Activated CD4-positive, alpha-beta T cell treated with anti-CD3 and anti-CD28 coated beads, Interleukin-2, amount 50 U/mL, for 1 hour (primary cell): ENCODE measurements around the gene CCNO.

Experiments used
- DNase-seq: peaks from one replicate; pipeline ENCODE4 v3.0.0-alpha.2; 2020

CCNO gene

GRCh38 chr5:55232985-55233928 is at the start of gene CCNO:
Gene CCNO (minus strand): TSS chr5:55233608. CDS start chr5:55233523, 85 bp downstream.
- peak; percentile 57 for DNase-seq

GRCh38 chr5:55278778-55279177 is 45.4 kb upstream of the CCNO start:
- no peak for DNase-seq

- DNase-seq = no peak
These were observed 43.4 kb upstream of the CCNO start for GRCh38 chr5:55276771-55277170.

- DNase-seq = no peak
These were observed 24.9 kb upstream of the CCNO start for GRCh38 chr5:55258339-55258738.

- DNase-seq = no peak
These were observed 21.4 kb upstream of the CCNO start for GRCh38 chr5:55254802-55255201.

- DNase-seq = no peak
These were observed 16.7 kb upstream of the CCNO start for GRCh38 chr5:55250064-55250463.

- DNase-seq = no peak
These were observed 8.3 kb upstream of the CCNO start for GRCh38 chr5:55241746-55242145.

- no peak for DNase-seq
These were observed 3.4 kb upstream of the CCNO start for GRCh38 chr5:55236800-55237199.

GRCh38 chr5:55234121-55234700 is 803 bp upstream of the CCNO start:
- no peak for DNase-seq

- DNase-seq = no peak
These were observed 980 bp downstream of the CCNO start for GRCh38 chr5:55232271-55232984.

GRCh38 chr5:55231919-55232270 is 1.5 kb downstream of the CCNO start:
- no peak for DNase-seq

- peak; percentile 15 for DNase-seq
These were observed 2.1 kb downstream of the CCNO start for GRCh38 chr5:55231029-55231918.

- no peak for DNase-seq
These were observed 3.2 kb downstream of the CCNO start for GRCh38 chr5:55230086-55230629.

GRCh38 chr5:55227664-55228430 is 5.6 kb downstream of the CCNO start:
- no peak for DNase-seq

GRCh38 chr5:55226934-55227663 is 6.3 kb downstream of the CCNO start, which contains the start of gene MCIDAS:
Gene MCIDAS (minus strand): TSS chr5:55227315. CDS start chr5:55227138, 177 bp downstream.
- peak; percentile 29 for DNase-seq

GRCh38 chr5:55226027-55226933 is 7.1 kb downstream of the CCNO start:
- peak; percentile 44 for DNase-seq

- no peak for DNase-seq
These were observed 8.1 kb downstream of the CCNO start for GRCh38 chr5:55225346-55225745.

- DNase-seq = no peak
These were observed 9.6 kb downstream of the CCNO start for GRCh38 chr5:55223812-55224240.

GRCh38 chr5:55222985-55223811 is 10.2 kb downstream of the CCNO start:
- DNase-seq = no peak
